ENCODE results near the gene PTPRM.

PTPRM gene

DNA sequence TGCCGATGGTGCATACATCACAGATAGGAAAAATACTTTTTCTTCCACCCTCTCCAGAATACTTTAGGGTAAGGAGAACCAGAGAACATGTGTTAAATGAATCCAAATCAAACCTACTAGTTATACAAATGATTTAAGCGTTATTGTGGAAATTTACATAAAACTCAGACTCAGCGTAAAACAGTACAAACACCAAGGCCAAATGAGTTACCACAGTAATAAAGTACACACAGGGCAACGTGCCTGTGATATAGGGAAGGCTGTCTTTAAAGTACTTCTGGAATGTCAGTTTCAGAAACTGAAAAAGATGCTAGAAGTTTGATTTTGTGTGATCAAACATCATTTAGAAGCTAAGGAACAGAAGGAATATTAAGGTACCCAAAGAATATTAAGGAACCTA lies 46.9 kb downstream of the PTPRM start:
- ChIA-PET POLR2A (no interaction called here), CTCF (no interaction called here)
- Histone ChIP-seq H3K36me3 (ENCODE audit: control insufficient read depth in 2 of 2, insufficient read depth in 1 of 2, low read length in 2 of 2) (no peaks in the 10 kb centered on the region), H3K9me3 (ENCODE audit: control insufficient read depth, insufficient read depth, low read depth, low read length) (no peaks in the 10 kb centered on the region), H3K27ac (ENCODE audit: extremely low read depth, low read depth, low read length) (no peak overlapping the region), H3K4me1 (ENCODE audit: control insufficient read depth, insufficient read depth, low read length) (peaks cover 16% of the 10 kb centered on the region), H3K4me3 (ENCODE audit: low read depth, low read length) (no peak overlapping the region)
- no peak for TF ChIP-seq FEZF1 (tag by site-specific recombination; IDR thresholded peaks at IDR 0.05)
- no peak for TF ChIP-seq ZSCAN23 (tag by site-specific recombination; IDR thresholded peaks at IDR 0.05)
- TF ChIP-seq, protein P1, sequence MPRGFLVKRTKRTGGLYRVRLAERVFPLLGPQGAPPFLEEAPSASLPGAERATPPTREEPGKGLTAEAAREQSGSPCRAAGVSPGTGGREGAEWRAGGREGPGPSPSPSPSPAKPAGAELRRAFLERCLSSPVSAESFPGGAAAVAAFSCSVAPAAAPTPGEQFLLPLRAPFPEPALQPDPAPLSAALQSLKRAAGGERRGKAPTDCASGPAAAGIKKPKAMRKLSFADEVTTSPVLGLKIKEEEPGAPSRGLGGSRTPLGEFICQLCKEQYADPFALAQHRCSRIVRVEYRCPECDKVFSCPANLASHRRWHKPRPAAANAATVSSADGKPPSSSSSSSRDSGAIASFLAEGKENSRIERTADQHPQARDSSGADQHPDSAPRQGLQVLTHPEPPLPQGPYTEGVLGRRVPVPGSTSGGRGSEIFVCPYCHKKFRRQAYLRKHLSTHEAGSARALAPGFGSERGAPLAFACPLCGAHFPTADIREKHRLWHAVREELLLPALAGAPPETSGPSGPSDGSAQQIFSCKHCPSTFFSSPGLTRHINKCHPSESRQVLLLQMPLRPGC (tag by site-specific recombination; IDR thresholded peaks at IDR 0.05) = no peak
- TF ChIP-seq, protein P2, sequence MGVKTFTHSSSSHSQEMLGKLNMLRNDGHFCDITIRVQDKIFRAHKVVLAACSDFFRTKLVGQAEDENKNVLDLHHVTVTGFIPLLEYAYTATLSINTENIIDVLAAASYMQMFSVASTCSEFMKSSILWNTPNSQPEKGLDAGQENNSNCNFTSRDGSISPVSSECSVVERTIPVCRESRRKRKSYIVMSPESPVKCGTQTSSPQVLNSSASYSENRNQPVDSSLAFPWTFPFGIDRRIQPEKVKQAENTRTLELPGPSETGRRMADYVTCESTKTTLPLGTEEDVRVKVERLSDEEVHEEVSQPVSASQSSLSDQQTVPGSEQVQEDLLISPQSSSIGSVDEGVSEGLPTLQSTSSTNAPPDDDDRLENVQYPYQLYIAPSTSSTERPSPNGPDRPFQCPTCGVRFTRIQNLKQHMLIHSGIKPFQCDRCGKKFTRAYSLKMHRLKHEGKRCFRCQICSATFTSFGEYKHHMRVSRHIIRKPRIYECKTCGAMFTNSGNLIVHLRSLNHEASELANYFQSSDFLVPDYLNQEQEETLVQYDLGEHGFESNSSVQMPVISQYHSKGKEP (tag by site-specific recombination; IDR thresholded peaks at IDR 0.05) = no peak
- TF ChIP-seq, protein P3, sequence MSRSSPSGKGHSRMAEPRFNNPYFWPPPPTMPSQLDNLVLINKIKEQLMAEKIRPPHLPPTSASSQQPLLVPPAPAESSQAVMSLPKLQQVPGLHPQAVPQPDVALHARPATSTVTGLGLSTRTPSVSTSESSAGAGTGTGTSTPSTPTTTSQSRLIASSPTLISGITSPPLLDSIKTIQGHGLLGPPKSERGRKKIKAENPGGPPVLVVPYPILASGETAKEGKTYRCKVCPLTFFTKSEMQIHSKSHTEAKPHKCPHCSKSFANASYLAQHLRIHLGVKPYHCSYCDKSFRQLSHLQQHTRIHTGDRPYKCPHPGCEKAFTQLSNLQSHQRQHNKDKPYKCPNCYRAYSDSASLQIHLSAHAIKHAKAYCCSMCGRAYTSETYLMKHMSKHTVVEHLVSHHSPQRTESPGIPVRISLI (tag by site-specific recombination; IDR thresholded peaks at IDR 0.05) = no peak
- TF ChIP-seq ZNF114 (tag by site-specific recombination; IDR thresholded peaks at IDR 0.05) = no peak
- TF ChIP-seq TRIM28 (IDR thresholded peaks at IDR 0.05; ENCODE audit: borderline replicate concordance, low read length) = no peak
- TF ChIP-seq ZNF629 (tag by site-specific recombination; IDR thresholded peaks at IDR 0.05) = no peak
- TF ChIP-seq, protein P4, sequence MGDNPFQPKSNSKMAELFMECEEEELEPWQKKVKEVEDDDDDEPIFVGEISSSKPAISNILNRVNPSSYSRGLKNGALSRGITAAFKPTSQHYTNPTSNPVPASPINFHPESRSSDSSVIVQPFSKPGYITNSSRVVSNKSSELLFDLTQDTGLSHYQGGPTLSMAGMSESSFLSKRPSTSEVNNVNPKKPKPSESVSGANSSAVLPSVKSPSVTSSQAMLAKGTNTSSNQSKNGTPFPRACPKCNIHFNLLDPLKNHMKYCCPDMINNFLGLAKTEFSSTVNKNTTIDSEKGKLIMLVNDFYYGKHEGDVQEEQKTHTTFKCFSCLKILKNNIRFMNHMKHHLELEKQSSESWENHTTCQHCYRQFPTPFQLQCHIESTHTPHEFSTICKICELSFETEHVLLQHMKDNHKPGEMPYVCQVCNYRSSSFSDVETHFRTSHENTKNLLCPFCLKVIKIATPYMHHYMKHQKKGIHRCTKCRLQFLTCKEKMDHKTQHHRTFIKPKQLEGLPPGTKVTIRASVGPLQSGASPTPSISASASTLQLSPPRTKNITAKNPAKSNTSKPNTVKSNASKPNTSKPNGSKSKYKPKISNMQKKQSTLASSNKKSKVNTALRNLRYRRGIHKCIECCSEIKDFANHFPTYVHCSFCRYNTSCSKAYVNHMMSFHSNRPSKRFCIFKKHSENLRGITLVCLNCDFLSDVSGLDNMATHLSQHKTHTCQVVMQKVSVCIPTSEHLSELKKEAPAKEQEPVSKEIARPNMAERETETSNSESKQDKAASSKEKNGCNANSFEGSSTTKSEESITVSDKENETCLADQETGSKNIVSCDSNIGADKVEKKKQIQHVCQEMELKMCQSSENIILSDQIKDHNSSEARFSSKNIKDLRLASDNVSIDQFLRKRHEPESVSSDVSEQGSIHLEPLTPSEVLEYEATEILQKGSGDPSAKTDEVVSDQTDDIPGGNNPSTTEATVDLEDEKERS (tag by site-specific recombination; IDR thresholded peaks at IDR 0.05) = no peak
- TF ChIP-seq TCF7L2 (IDR thresholded peaks at IDR 0.05; ENCODE audit: borderline replicate concordance, low read depth, low read length) = no peak
- TF ChIP-seq, protein P5, sequence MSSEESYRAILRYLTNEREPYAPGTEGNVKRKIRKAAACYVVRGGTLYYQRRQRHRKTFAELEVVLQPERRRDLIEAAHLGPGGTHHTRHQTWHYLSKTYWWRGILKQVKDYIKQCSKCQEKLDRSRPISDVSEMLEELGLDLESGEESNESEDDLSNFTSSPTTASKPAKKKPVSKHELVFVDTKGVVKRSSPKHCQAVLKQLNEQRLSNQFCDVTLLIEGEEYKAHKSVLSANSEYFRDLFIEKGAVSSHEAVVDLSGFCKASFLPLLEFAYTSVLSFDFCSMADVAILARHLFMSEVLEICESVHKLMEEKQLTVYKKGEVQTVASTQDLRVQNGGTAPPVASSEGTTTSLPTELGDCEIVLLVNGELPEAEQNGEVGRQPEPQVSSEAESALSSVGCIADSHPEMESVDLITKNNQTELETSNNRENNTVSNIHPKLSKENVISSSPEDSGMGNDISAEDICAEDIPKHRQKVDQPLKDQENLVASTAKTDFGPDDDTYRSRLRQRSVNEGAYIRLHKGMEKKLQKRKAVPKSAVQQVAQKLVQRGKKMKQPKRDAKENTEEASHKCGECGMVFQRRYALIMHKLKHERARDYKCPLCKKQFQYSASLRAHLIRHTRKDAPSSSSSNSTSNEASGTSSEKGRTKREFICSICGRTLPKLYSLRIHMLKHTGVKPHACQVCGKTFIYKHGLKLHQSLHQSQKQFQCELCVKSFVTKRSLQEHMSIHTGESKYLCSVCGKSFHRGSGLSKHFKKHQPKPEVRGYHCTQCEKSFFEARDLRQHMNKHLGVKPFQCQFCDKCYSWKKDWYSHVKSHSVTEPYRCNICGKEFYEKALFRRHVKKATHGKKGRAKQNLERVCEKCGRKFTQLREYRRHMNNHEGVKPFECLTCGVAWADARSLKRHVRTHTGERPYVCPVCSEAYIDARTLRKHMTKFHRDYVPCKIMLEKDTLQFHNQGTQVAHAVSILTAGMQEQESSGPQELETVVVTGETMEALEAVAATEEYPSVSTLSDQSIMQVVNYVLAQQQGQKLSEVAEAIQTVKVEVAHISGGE (tag by site-specific recombination; conservative IDR thresholded peaks at IDR 0.05; ENCODE audit: low read depth) = no peak
- TF ChIP-seq ZNF776 (tag by site-specific recombination; IDR thresholded peaks at IDR 0.05; ENCODE audit: borderline replicate concordance) = no peak
- TF ChIP-seq, protein P6, sequence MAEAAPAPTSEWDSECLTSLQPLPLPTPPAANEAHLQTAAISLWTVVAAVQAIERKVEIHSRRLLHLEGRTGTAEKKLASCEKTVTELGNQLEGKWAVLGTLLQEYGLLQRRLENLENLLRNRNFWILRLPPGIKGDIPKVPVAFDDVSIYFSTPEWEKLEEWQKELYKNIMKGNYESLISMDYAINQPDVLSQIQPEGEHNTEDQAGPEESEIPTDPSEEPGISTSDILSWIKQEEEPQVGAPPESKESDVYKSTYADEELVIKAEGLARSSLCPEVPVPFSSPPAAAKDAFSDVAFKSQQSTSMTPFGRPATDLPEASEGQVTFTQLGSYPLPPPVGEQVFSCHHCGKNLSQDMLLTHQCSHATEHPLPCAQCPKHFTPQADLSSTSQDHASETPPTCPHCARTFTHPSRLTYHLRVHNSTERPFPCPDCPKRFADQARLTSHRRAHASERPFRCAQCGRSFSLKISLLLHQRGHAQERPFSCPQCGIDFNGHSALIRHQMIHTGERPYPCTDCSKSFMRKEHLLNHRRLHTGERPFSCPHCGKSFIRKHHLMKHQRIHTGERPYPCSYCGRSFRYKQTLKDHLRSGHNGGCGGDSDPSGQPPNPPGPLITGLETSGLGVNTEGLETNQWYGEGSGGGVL (tag by site-specific recombination; IDR thresholded peaks at IDR 0.05) = no peak
- TF ChIP-seq, protein P7, sequence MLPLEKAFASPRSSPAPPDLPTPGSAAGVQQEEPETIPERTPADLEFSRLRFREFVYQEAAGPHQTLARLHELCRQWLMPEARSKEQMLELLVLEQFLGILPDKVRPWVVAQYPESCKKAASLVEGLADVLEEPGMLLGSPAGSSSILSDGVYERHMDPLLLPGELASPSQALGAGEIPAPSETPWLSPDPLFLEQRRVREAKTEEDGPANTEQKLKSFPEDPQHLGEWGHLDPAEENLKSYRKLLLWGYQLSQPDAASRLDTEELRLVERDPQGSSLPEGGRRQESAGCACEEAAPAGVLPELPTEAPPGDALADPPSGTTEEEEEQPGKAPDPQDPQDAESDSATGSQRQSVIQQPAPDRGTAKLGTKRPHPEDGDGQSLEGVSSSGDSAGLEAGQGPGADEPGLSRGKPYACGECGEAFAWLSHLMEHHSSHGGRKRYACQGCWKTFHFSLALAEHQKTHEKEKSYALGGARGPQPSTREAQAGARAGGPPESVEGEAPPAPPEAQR (tag by site-specific recombination; IDR thresholded peaks at IDR 0.05) = no peak

Measured in HEK293 (cell line).